Naive thymus-derived CD8-positive, alpha-beta T cell (primary cell): ENCODE results near the gene P2RX7. TPM values are rescaled to one million over a fixed set of nuclear protein-coding genes. Genes with fewer than 3 reads are reported as not detected.
"Not testable (repeated sequence)": the region's sequence is repeated elsewhere in the genome, so short reads cannot be mapped to it uniquely, and the experiment has no call there.

Source experiments
- ATAC-seq, 2 donors: fragments of 150-1000 bp; cut with Tn5 transposase in 1 of 2; sonication (Bioruptor Pico), chemical (Tn5 transposase) in 1 of 2; 1 replicate in 1 of 2; 2 replicates in 1 of 2; pipeline ENCODE4 v1.10.0; 2021; ENCODE audit warnings: mild to moderate bottlenecking in 2 of 2, moderate library complexity in 2 of 2
- POLR2A ChIA-PET: fragments of 350-600 bp; sonication (Branson Sonifier 250); formaldehyde crosslinking; loops from one replicate; lab custom pipeline; 2021; ENCODE audit warnings: antibody characterized with exemption; lab: Charles Lee
- DNase-seq, 10 donors: peaks; one replicate each; pipeline versions ENCODE4 v3.0.0 to v3.0.0-alpha.2; 2020 to 2022
- H3K27ac Mint-ChIP-seq, 10 donors: one replicate each; pipeline ENCODE4 v1.8.0; 2020 to 2022; ENCODE audit warnings: mild to moderate bottlenecking in 10 of 10, mixed read lengths in 10 of 10, moderate library complexity in 4 of 10, inconsistent platforms in 1 of 10
- H3K27me3 Mint-ChIP-seq, 5 donors: one replicate each; pipeline ENCODE4 v1.8.0; 2021 to 2022; ENCODE audit warnings: mixed read lengths in 5 of 5
- H3K36me3 Mint-ChIP-seq, 3 donors: one replicate each; pipeline ENCODE4 v1.8.0; 2020 to 2022; ENCODE audit warnings: mixed read lengths in 3 of 3, mild to moderate bottlenecking in 2 of 3, inconsistent platforms in 1 of 3
- H3K4me1 Mint-ChIP-seq, 4 donors: one replicate each; pipeline ENCODE4 v1.8.0; 2021 to 2022; ENCODE audit warnings: mixed read lengths in 4 of 4
- H3K4me3 Mint-ChIP-seq, 10 donors: one replicate each; pipeline ENCODE4 v1.8.0; 2020 to 2022; ENCODE audit warnings: mild to moderate bottlenecking in 10 of 10, mixed read lengths in 10 of 10, moderate library complexity in 6 of 10, inconsistent platforms in 1 of 10
- H3K9me3 Mint-ChIP-seq, 9 donors: one replicate each; pipeline ENCODE4 v1.8.0; 2020 to 2022; ENCODE audit warnings: mixed read lengths in 9 of 9, mild to moderate bottlenecking in 3 of 9, inconsistent platforms in 1 of 9, moderate library complexity in 1 of 9
- polyA plus RNA-seq, 3 donors: library from polyadenylated mRNA; unstranded; fragments of 300-500 nt; fragmentation: Illumina TruSeq; gene quantifications; one replicate each; pipeline ENCODE4 v1.2.3, GENCODE V29; 2021
- total RNA-seq, 8 experiments: library from RNA in 2 of 8; stranded (reverse) in 2 of 8; gene quantifications; one replicate each; pipeline ENCODE4 v1.2.3 and lab custom pipeline; 2021 to 2026

The P2RX7 gene
- total and polyA plus RNA-seq, 5 experiments from 2014 or later, result 3.2 to 6.9 (median 4.5) TPM

GRCh38 chr12:121219353-121219986 lies 86.8 kb downstream of the P2RX7 start:
- H3K27me3 Mint-ChIP-seq, result no peaks in the 10 kb centered on the region
- H3K27ac Mint-ChIP-seq, result peak overlapping the region in 9 of 10 donors; percentile 26 to 88 (median 61)
- peaks cover 0 to 23% (median 7%) of the 10 kb centered on the region in 3 donors for H3K36me3 Mint-ChIP-seq
- H3K4me1 Mint-ChIP-seq, result peaks cover 15 to 30% (median 29%) of the 10 kb centered on the region in 4 donors
- no peaks in the 10 kb centered on the region for H3K9me3 Mint-ChIP-seq
- DNase-seq, result no peak
- POLR2A ChIA-PET, result interaction anchor here (0.6 kb wide), 1 partner anchor 1867 kb away, joined by 5 read pairs; no protein-coding TSS in a partner anchor
- H3K4me3 Mint-ChIP-seq, result no peak overlapping the region
- ATAC-seq, result no peak

- Mint-ChIP-seq H3K27me3 (no peaks in the 10 kb centered on the region), H3K27ac (peak overlapping the region; percentile 88 to 99 (median 96)), H3K9me3 (no peaks in the 10 kb centered on the region), H3K4me1 (peaks cover 16 to 53% (median 42%) of the 10 kb centered on the region in 4 donors), H3K4me3 (peak overlapping the region in 4 of 10 donors; percentile 11 to 47 (median 25)), H3K36me3 (peaks cover 0 to 14% (median 5%) of the 10 kb centered on the region in 3 donors)
- POLR2A ChIA-PET, result interaction anchor here (0.5 to 4.8 kb wide), 7 partner anchors 12 to 846 kb away, joined by 3 to 47 read pairs (median 5); partner anchors contain the start of genes P2RX4 and P2RX7
- peak; percentile 29 to 38 for ATAC-seq
- DNase-seq, result peak in 2 of 10 donors; percentile 28 to 42
These were observed 90.2 kb downstream of the P2RX7 start for GRCh38 chr12:121222847-121223246.

- Mint-ChIP-seq H3K4me3 (peak overlapping the region; percentile 3 to 81 (median 66)), H3K27me3 (no peaks in the 10 kb centered on the region), H3K27ac (peak overlapping the region; percentile 88 to 99 (median 96)), H3K4me1 (peaks cover 16 to 53% (median 42%) of the 10 kb centered on the region in 4 donors), H3K9me3 (no peaks in the 10 kb centered on the region), H3K36me3 (peaks cover 0 to 13% (median 5%) of the 10 kb centered on the region in 3 donors)
- DNase-seq (peak in 6 of 10 donors; percentile 36 to 67 (median 42)), ATAC-seq (peak; percentile 61 to 66)
- POLR2A ChIA-PET, result interaction anchor here (0.6 to 4.8 kb wide), 11 partner anchors 8 to 640 kb away, joined by 3 to 47 read pairs (median 4); partner anchors contain the start of genes CAMKK2, P2RX4 and P2RX7
These were observed 90.9 kb downstream of the P2RX7 start for GRCh38 chr12:121223292-121224285.

- H3K4me1 Mint-ChIP-seq, result peaks cover 14 to 53% (median 41%) of the 10 kb centered on the region in 4 donors
- H3K4me3 Mint-ChIP-seq, result peak overlapping the region; percentile 42 to 90 (median 75)
- H3K9me3 Mint-ChIP-seq, result no peaks in the 10 kb centered on the region
- peak overlapping the region; percentile 88 to 99 (median 96) for H3K27ac Mint-ChIP-seq
- H3K27me3 Mint-ChIP-seq, result no peaks in the 10 kb centered on the region
- peaks cover 0 to 12% (median 3%) of the 10 kb centered on the region in 3 donors for H3K36me3 Mint-ChIP-seq
- ATAC-seq, result peak; percentile 76 to 77
- peak in 6 of 10 donors; percentile 37 to 71 (median 54) for DNase-seq
- POLR2A ChIA-PET, result interaction anchor here (0.6 to 4.8 kb wide), 10 partner anchors 9 to 583 kb away, joined by 3 to 47 read pairs (median 4); partner anchors contain the start of genes CAMKK2 and P2RX4
These were observed 91.9 kb downstream of the P2RX7 start for GRCh38 chr12:121224591-121224990.

GRCh38 chr12:121226399-121226798 lies 93.7 kb downstream of the P2RX7 start:
- ATAC-seq (no peak), DNase-seq (no peak)
- H3K9me3 Mint-ChIP-seq, result no peaks in the 10 kb centered on the region
- H3K4me3 Mint-ChIP-seq, result peak overlapping the region in 3 of 10 donors; percentile 20 to 39 (median 34)
- no peaks in the 10 kb centered on the region for H3K27me3 Mint-ChIP-seq
- POLR2A ChIA-PET, result interaction anchor here (1.0 to 4.8 kb wide), 2 partner anchors 11 to 15 kb away, joined by 3 to 46 read pairs; partner anchors contain the start of gene P2RX4
- H3K36me3 Mint-ChIP-seq, result peaks cover 0 to 18% (median 3%) of the 10 kb centered on the region in 3 donors
- peak overlapping the region; percentile 34 to 82 (median 68) for H3K27ac Mint-ChIP-seq
- peaks cover 16 to 63% (median 45%) of the 10 kb centered on the region in 4 donors for H3K4me1 Mint-ChIP-seq

- not testable (repeated sequence) for H3K27me3 Mint-ChIP-seq, H3K9me3 Mint-ChIP-seq, DNase-seq, ATAC-seq
- peaks cover 16 to 59% (median 43%) of the 10 kb centered on the region in 4 donors for H3K4me1 Mint-ChIP-seq
- POLR2A ChIA-PET, result interaction anchor here (1.0 kb wide), 1 partner anchor 11 kb away, joined by 3 read pairs; no protein-coding TSS in a partner anchor
- peaks cover 0 to 17% (median 3%) of the 10 kb centered on the region in 3 donors for H3K36me3 Mint-ChIP-seq
- H3K4me3 Mint-ChIP-seq, result peak overlapping the region in 2 of 10 donors; percentile 20 to 39
- H3K27ac Mint-ChIP-seq, result peak overlapping the region; percentile 24 to 82 (median 68)
These were observed 94.2 kb downstream of the P2RX7 start for GRCh38 chr12:121226871-121227270.

GRCh38 chr12:121227294-121227693 lies 94.6 kb downstream of the P2RX7 start:
- peak overlapping the region in 7 of 10 donors; percentile 14 to 81 (median 35) for H3K27ac Mint-ChIP-seq
- H3K27me3 Mint-ChIP-seq, result no peaks in the 10 kb centered on the region
- H3K4me3 Mint-ChIP-seq, result no peak overlapping the region
- no peak for DNase-seq
- peaks cover 0 to 19% (median 3%) of the 10 kb centered on the region in 3 donors for H3K36me3 Mint-ChIP-seq
- no peak for ATAC-seq
- peaks cover 16 to 58% (median 42%) of the 10 kb centered on the region in 4 donors for H3K4me1 Mint-ChIP-seq
- H3K9me3 Mint-ChIP-seq, result no peaks in the 10 kb centered on the region
- POLR2A ChIA-PET, result interaction anchor here (1.0 kb wide), 1 partner anchor 10 kb away, joined by 3 read pairs; no protein-coding TSS in a partner anchor

GRCh38 chr12:121228919-121229665 lies 96.4 kb downstream of the P2RX7 start:
- H3K36me3 Mint-ChIP-seq, result peaks cover 0 to 32% (median 4%) of the 10 kb centered on the region in 3 donors
- ATAC-seq, result no peak
- POLR2A ChIA-PET, result interaction anchor here (1.5 kb wide), 1 partner anchor 11 kb away, joined by 4 read pairs; no protein-coding TSS in a partner anchor
- peaks cover 6 to 42% (median 25%) of the 10 kb centered on the region in 4 donors for H3K4me1 Mint-ChIP-seq
- H3K9me3 Mint-ChIP-seq, result no peaks in the 10 kb centered on the region
- no peak overlapping the region for H3K4me3 Mint-ChIP-seq
- peak overlapping the region in 1 of 10 donors; percentile 19 for H3K27ac Mint-ChIP-seq
- no peak for DNase-seq
- H3K27me3 Mint-ChIP-seq, result no peaks in the 10 kb centered on the region

- H3K27me3 Mint-ChIP-seq, H3K9me3 Mint-ChIP-seq: not testable (repeated sequence)
- DNase-seq (peak in 9 of 10 donors; percentile 29 to 78 (median 49)), ATAC-seq (peak; percentile 68 to 83)
- H3K36me3 Mint-ChIP-seq, result peaks cover 0 to 41% (median 9%) of the 10 kb centered on the region in 3 donors
- POLR2A ChIA-PET, result interaction anchor here (0.6 to 1.5 kb wide), 3 partner anchors 12 to 359 kb away, joined by 3 to 5 read pairs (median 4); no protein-coding TSS in a partner anchor
- peaks cover 2 to 34% (median 17%) of the 10 kb centered on the region in 4 donors for H3K4me1 Mint-ChIP-seq
- peak overlapping the region in 1 of 10 donors; percentile 4 for H3K4me3 Mint-ChIP-seq
- peak overlapping the region in 5 of 10 donors; percentile 28 to 81 (median 56) for H3K27ac Mint-ChIP-seq
These were observed 97.3 kb downstream of the P2RX7 start for GRCh38 chr12:121229826-121230537.

- Mint-ChIP-seq H3K27ac (peak overlapping the region in 4 of 10 donors; percentile 10 to 56 (median 34)), H3K4me1 (peaks cover 2 to 30% (median 16%) of the 10 kb centered on the region in 4 donors), H3K36me3 (peaks cover 0 to 47% (median 9%) of the 10 kb centered on the region in 3 donors), H3K27me3 (no peaks in the 10 kb centered on the region), H3K9me3 (no peaks in the 10 kb centered on the region), H3K4me3 (peak overlapping the region in 1 of 10 donors; percentile 4)
- POLR2A ChIA-PET, result interaction anchor here (0.9 to 1.5 kb wide), 2 partner anchors 12 to 165 kb away, joined by 3 to 4 read pairs; no protein-coding TSS in a partner anchor
- DNase-seq (no peak), ATAC-seq (peak in 1 of 2 donors; percentile 18)
These were observed 97.8 kb downstream of the P2RX7 start for GRCh38 chr12:121230538-121230907.
